IPS DF 4.7 (cell line): Measurements from ENCODE around the gene STK32C.

Experiments
- DNase-seq: peaks from one replicate; pipeline ENCODE4 v3.0.0-alpha.2; 2013; ENCODE audit warnings: low spot score; ENCODE audit errors: extremely low read depth

STK32C gene

DNA sequence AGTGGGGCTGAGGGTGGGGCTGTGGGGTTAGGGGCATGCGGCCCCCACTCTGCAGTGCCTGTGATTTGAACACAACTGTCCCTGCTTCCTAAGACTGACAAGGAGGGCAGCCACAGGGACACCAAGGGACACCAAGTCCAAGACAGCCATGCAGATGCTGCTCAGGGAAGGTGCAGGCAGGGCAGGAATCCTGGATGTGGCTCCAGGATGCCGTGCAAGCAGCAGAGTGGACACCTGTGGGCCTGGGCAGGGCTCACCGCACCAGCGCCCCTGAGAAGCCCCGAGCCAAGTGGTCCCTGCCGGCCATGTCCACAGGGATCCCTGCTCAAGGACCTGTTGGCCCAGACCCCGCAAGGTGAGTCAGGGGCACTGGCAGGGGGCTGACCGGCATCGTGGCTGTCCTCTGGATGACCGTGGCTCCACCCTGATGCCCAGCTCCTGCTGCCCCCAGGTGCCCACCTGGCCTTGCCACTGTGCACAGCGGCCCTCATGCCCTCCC lies 58.5 kb downstream of the STK32C start:
- no peak for DNase-seq

DNA sequence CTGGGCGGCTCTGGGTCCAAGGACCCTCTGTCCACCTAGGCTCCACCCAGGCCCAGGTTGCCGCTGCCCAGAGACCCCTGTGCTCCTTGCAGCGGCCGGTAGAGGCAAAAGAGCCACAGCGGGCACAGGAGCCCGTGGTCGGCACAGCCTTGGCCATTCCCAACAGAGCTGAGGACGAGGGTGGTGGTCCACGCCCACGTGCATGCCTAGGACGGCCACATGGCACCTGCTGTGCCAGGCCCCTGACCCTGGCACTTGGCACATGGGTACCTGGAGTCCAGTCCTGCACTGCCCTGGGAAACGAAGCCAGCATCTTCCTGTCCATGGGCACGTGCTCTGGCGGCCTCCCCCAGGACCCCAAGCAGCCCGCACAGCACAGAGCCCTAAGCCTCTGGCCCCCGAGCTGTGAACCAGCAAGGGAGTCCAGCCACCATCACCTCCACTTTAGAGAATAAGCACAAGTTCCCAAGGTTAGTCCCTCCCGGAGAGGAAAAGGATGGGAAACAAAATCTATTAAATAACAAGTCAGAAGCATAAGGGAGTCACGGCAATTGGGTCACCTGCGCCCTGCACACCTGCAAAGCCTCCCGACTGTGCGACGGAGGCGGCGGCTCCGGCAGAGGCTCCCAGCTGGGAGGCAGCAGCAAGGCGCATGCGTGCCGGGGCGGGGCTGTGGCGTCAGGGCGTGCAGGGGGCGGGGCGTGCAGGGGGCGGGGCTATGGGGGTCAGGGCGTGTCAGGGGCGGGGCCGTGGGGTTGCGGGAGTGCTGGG lies 59.1 kb downstream of the STK32C start:
- DNase-seq = no peak

DNA sequence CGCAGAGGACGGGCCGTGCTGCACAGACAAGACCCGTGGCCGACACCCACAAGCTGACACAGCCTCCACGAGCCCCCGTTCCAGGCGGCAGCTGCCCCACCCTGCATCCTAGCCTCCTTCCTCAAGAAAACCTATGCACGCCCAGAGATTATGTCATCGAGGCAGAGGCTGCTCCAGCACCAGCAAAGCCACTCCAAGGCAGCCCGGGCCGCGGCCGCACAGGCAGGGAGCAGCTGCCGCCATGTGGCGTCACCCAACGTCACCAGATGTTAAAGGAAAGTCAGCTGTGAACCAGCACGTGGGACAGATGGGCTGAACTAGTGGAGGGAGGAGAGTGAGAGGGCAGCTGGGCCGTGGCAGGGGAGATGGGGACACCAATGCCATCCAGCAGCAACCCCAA lies 59.8 kb downstream of the STK32C start:
- no peak for DNase-seq

DNA sequence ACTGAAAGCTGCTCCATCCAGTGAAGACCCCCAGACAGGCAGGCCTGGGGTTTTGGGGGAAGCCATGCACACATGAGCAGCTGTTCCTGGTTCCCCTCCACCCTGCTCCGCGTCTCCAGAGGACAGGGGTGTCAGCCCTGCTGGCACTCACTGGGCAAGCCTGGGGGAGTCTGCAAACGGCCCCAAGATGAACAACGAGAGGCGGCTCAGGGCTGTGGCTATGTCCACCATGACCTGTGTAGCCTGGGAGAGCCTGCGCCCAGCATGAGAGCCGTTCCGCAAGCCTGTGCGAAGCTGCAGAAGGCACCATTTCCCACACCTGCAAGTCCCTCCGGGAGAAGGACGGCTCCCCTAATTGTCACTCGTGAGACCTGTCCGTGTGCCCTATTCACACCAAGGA lies 61.5 kb downstream of the STK32C start:
- DNase-seq = no peak

DNA sequence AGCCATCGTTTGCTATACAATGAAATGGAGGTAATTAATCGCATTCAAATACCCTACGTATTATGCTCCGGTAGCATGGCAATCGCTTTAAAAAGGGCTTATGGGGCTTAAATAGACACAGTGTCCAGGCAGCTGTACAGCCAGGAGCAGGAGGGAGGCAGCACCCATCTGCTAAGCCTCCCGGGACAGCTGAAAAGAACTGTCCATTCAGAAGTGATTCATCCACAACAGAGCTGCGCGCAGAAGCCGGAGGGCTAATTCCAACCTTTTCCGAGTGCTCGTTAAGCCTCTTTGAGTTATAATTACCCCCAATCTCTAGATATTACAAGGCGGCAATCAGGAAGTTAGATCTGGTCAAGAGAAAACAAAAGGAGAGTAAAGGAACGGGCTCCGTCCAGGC lies 62.7 kb downstream of the STK32C start:
- DNase-seq = no peak

DNA sequence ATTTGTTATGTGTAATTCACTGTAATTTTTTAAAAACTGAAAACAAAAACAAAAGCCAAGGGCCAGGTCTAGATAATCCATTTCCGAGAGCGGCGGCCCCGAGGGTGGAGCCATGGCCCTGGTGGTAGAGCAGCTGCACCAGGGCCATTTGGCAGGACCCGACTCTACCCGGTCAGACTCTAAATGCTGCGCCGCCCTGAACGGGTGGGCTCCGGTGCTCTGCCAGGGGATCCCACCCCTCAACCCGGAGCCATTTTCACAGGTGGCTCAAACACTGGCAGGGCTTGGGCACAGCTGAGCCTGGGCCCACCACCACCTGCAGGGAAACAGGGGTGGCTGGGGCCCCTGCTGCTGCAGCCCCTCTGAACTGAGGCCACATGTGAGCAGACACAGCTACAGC lies 64.1 kb downstream of the STK32C start:
- DNase-seq = no peak

DNA sequence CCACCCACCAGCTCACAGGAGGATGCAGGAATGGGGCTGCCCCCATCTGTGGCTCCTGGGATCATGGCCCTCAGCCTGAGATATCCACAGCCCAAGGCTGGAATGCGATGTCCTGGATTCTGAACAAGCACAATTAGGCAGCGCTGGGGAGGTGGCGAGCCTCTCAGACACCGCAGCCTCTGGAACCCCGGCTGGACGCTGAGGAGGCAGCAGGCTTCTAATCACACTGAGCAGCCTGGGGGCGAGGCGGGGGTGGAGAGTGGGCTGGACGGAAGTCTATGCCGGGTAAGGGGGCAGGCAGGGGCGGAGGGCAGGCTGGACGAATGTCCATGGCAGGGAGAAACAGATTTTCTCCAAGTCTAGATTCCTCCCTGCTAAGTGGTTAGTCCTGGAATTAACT lies 64.6 kb downstream of the STK32C start:
- DNase-seq = no peak

DNA sequence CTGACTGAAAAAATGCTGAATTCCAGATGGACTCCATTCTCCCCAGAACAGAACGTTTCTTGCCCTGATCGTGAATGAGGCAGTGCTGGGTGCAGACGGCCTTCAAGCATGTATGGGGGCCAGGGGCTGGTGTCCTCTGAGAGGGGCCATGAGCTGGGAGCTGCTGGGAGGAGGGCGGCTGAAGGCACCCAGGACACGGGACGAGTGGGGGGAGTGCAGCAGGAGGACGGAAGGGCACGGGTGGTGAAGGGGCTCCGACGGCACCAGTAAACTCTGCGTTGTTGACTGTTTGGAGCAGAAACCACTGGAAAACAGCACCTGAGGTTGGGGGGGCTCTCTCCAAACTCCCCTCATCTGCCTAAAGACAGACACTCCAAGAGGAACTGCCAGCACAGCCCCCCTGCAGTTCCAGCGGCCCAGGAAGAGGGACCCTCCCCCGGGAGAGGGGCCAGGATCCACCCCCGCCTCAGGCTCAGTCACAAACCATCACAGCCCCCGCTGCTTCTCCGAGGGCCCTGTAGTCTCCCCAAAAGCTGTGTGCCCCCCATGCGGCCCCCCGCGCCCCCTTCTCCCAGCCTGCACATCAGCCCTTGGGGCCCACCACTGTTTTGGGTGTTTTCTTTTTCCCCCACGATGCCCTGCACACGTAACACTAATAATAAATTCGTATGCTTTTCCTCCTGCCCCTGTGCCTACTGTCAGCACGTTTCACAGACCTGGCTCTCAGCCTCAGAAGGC lies 65.5 kb downstream of the STK32C start:
- DNase-seq = no peak

DNA sequence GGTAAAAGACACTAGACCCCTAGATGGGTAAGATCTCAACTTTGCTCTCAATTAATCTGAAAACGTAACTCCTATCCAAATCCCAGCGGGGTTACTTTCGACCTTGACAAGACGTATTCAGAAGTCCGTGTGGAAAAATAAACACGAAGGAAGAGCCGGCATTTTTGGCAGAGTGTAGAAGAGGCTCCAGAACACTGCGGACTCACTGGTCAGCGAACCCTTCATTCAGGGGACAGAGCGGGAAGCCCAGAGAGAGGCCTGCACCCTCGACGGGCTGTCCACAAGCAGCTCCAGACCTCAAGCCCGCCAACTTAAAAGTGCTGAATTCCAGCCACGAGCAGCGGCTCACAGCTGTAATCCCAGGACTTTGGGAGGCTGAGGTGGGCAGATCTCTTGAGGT lies 66.3 kb downstream of the STK32C start:
- no peak for DNase-seq

DNA sequence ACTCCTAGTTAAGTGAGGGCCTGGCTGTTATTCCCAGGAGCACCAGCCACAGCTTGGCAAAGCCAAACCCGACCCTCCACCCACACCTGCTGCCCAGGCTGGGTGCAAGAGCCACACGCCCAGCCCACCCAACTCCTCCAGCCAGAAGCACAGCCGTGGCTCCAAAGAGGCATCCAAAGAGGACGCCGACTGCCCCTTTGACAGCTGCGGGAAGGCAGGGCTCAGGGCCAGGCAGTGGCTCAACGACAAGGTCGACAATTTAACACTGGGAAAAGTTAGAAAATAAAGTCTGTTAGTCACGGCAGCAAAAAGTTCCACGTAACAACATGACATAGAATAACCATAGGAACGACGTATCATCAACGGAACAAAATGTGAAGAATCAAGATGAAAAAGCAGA lies 66.7 kb downstream of the STK32C start:
- DNase-seq = no peak

DNA sequence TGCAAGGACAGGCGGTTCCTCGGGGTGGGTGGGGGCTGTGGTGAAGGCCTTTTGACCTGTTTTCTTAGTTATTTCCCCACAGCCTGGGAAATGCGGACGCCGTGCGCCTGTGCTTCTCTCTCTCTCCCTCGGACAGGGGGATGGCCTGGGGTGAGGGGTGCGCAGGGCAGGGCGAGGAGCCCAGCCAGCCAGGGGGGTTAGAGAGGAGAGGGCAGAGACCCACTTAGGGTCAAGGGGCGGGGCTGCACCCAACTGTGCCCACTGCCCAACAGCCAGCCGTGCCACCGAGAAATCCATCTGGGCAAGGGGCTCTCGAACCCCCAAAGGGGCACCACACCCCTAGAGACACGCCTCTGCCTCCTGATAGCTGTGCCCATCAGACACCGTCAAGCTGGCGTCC lies 67.2 kb downstream of the STK32C start:
- DNase-seq = no peak

DNA sequence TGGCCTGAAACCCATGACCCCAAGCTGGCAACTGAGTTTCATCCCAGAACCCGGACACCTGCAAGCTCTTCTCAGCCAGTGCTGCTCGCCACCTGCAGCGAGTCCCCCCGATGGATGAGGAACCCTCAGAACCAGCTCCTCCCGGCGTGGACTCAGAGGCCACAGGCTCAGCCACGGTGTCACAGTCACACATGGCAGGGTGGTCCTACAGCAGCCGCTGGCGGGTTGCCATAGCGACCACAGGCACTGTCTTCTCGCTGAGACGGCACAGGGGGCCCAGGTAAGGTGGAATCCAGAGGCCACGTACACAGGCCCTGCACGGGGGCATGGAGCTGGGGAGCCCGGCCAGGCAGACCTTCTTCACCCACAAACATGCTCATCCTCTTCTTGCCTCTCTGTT lies 67.6 kb downstream of the STK32C start:
- DNase-seq = no peak

DNA sequence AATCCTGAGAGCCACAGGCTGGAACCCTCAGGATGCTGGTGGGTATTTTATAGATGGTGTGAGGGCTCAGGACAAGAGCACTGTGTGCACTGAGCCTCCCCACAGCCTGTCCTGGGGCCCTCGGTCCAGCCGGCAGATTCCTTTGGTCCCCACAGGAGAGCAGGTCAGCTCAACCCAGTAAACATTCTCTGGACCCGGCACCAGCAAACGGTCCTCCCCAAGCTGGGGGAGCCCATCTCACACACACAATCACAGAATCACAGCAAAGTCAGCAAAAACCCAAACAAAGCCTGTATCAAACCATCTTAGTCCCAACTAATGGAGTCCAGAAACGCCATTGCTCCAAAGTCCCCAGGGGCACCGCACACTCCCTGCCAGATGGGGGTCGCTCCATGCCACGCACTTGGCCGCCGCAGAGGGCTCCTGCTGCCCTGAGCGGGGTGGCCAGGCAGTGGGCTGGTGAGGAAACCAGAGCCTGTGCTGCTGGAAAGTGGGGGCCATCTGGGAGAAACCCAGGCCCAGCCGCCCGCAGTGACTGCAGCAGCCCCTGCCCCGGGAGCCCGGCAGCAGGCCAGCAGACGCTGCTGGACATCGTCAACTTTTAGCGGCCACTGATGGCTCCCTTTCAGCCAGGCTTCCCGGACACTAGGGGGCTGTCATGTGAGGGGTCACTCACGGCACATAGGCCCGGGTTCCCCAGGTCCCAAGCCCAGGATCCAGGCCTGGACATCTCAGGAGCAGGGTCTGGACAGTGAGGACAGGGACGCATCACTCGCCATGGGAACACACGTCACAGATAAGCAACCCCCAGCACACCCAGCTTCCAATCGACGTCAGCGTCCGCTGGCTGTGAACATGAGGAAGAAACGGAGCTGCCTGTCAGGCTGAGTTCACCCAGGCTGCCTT lies 68.4 kb downstream of the STK32C start:
- no peak for DNase-seq

DNA sequence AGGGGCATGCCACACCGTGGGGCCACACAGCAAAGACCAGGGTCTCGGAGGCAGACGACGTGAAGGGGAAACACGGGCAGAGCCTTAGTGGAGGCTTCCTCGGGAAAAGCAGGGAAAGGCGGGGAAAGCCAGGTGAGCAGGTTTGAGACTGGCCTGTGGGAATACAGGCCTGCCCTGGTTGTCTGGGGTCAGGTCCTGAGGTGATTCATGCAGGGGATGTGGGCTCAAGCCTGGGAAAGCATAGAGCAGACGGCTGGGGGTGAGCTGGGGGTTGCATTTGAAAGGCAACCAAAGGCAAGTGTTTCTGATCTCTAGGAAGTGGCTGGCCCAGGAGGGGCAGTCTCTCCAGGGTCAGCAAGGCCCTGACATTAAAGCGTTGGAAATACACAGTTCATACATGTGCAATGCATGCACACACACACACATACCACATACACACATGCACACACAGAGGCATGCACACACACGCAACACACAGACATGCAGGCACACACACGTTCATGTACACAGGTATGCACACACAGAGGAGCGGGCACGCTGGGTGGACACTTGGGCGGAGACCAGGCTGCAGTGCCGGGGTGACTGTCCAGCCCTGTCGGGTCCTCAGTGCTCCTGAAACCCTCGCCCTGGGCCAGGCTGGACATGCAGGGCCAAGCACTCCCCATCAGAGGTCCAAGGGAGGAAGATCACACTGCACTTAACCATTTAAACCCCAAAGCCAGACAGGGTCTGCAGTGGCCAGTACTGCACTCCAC lies 69.2 kb downstream of the STK32C start:
- no peak for DNase-seq

DNA sequence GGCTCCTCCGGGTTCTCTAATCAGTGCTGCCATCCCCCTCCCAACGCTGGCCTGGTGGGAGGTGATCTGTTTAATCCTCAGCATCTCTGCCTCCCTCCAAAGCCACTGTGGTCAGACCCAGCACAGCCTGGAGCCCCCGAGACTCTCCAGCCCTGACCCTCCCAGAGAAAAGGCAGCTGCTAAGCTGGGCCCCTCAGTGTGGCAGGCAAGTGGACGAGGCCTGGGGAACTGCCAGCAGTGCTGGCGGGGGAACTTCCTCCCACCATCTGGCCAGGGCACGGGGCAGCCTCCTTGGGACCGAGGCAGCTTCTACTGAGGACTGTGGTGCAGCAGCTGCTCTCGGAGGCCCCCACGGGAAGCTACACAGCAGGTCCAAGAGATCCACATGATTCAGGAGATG lies 69.9 kb downstream of the STK32C start:
- no peak for DNase-seq

DNA sequence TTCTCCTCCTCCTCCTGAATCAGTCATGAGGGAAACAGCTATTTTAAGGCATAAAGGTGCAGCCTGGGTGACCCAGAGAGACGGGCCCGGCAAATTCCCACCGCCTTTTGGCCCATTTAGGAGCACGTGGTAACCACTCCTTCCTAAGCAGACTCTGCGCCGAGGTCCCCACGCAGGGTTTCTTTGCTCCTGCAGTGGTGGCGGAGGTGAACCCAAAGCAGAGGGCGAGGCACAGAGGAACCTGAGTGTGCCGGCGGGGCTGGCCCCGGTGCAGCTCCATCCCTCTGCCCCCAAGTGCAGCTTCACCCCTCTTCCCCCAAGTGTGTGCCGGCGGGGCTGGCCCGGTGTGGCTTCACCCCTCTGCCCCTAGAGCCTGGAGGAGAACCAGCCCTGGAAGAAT lies 70.4 kb downstream of the STK32C start:
- no peak for DNase-seq

DNA sequence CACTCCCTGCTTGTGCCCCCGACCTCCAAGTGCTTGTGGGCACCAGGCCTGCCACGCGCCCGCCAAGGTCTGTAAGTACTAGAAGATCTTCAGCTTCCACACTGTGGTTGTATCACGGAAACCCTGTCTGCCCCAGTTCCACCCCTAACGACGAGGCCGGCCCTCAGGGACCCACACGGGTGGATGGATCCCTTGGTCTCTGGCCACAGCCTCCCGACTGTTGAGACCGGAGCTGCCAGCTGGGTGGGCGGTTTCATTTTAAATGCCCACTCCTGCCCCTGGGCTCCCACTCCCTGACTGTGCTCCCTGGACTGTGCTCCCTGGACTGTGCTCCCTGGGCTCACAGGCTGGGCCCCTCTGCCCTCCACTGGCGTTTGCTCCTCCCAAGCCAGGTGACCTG lies 70.9 kb downstream of the STK32C start:
- no peak for DNase-seq

DNA sequence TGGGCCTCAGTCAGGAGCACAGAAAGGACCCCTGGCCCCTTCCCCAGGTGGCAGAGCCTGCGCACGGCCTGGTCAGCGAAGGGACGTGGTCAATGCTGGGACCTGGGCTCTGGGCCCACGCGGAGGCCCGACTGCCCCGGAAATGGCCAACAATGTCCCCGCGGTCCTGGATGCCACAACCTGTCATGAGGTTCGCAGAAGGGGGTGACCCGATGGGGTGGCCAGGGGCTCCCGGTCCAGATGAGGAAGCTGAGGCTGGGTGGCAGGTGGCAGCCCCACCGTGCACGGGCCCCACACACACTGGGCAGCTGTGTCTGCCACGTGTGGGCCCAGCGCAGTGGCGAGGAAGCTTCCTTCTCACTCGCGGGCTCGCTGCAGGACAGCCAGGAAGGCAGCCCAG lies 71.6 kb downstream of the STK32C start:
- DNase-seq = no peak

DNA sequence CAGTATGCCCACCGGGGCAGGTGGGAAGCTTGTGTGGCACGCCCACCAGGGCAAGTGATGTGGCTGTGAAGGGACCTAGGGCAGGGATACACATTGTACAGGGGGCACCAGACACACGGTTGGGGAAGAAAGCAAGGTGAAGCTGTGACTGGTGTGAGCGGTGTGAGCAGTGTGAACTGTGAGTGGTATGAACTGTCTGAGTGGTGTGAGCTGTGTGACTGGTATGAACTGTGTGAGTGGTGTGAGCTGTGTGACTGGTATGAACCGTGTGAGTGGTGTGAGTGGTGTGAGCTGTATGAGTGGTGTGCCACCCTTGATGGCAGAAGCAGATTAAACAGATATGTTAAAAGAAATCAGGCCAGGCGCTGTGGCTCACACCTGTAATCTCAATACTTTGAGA lies 72.9 kb downstream of the STK32C start:
- DNase-seq = no peak

DNA sequence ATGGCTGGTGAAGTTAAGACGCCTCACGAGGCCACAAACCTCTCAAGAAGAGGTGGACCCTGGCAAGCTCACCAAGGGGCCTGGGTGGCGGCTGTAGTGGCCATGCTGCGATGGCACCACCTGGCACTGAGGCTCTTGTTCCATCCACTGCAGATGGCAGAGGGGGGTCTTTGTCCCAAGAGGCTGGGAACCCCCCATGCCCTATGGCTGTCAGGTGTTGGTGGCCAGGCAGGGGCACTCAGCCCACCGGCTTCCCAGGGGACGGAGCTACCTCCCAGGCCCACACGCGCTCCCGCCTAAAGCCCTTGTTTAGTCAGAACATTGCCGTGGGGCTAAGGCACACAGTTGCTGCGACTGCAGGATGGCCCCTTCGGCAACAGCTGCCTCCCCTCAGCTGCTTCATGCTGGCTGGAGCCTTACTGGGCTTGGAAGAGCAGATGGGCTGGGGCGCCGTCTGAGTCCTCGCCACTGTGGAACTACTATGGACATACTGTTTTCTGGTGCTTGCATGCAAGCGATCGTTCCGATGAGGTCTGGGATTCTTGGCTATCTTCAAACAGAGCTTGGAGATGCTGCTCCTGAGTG lies 74.2 kb downstream of the STK32C start:
- no peak for DNase-seq

DNA sequence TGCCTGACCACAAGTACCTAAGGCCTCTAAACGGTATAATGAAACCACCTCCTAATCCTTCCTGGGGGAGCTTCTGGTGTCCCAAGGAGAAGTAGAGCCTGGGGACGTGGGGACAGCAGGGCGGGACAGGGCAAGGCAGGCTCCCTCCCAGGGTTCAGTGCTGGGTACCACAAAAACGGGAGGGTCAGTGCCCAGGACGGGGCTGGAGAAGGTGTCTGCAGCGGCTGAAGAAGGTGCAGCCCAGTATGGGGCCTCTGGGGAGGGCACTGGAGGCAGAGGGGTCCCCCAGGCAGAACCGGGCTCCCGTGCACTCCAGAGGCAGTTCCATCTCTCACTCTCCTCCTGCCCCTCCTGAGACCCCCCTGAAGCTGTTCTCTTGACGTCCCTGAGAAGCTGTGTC lies 74.8 kb downstream of the STK32C start:
- DNase-seq = no peak
